Stimulated activated CD4-positive, alpha-beta T cell treated with anti-CD3 and anti-CD28 coated beads, Interleukin-12 subunit alpha, Interleukin-12 subunit beta, amount 100 ng/mL, for 24 hours (primary cell): ENCODE results near the gene PHLDB2.

Experiments used
- DNase-seq, 2 experiments: peaks; one replicate each; pipeline ENCODE4 v3.0.0-alpha.2; 2020; ENCODE audit warnings: low read depth in 2 of 2

PHLDB2 gene

GRCh38 chr3:111998636-111999483 is 139.8 kb downstream of the PHLDB2 start, which contains the start of gene TAGLN3:
TAGLN3 (plus strand) TSS chr3:111998922; CDS start chr3:111999423, 501 bp downstream.
- no peak for DNase-seq

- DNase-seq = no peak
Measured at GRCh38 chr3:111999484-112000324, 140.6 kb downstream of the PHLDB2 start.

- DNase-seq = no peak
Measured at GRCh38 chr3:112000367-112000771, 141.3 kb downstream of the PHLDB2 start.

GRCh38 chr3:112000966-112001365 is 141.9 kb downstream of the PHLDB2 start:
- no peak for DNase-seq

- no peak for DNase-seq
Measured at GRCh38 chr3:112001526-112001925, 142.5 kb downstream of the PHLDB2 start.

- peak; percentile 22 to 43 for DNase-seq
Measured at GRCh38 chr3:112002096-112002971, 143.3 kb downstream of the PHLDB2 start.

- no peak for DNase-seq
Measured at GRCh38 chr3:112003321-112004080, 144.4 kb downstream of the PHLDB2 start.

GRCh38 chr3:112004187-112004586 is 145.1 kb downstream of the PHLDB2 start:
- no peak for DNase-seq

GRCh38 chr3:112004669-112005068 is 145.6 kb downstream of the PHLDB2 start:
- DNase-seq = no peak

- no peak for DNase-seq
Measured at GRCh38 chr3:112005091-112005672, 146.1 kb downstream of the PHLDB2 start.

GRCh38 chr3:112007633-112008032 is 148.6 kb downstream of the PHLDB2 start:
- DNase-seq = no peak

GRCh38 chr3:112009670-112010069 is 150.6 kb downstream of the PHLDB2 start:
- DNase-seq = no peak

- no peak for DNase-seq
Measured at GRCh38 chr3:112010636-112011035, 151.6 kb downstream of the PHLDB2 start.

- no peak for DNase-seq
Measured at GRCh38 chr3:112011376-112011940, 152.4 kb downstream of the PHLDB2 start.

GRCh38 chr3:112012205-112012992 is 153.3 kb downstream of the PHLDB2 start:
- DNase-seq = no peak

- DNase-seq = peak; percentile 37 to 47
Measured at GRCh38 chr3:112013058-112013783, 154.2 kb downstream of the PHLDB2 start.

GRCh38 chr3:112013784-112014143 is 154.7 kb downstream of the PHLDB2 start:
- DNase-seq = no peak

GRCh38 chr3:112017091-112017490 is 158.0 kb downstream of the PHLDB2 start:
- no peak for DNase-seq

GRCh38 chr3:112018712-112019111 is 159.6 kb downstream of the PHLDB2 start:
- DNase-seq = no peak
